DMS153 treated with DMSO at 0.1 percent for 48 hours (cell line): ENCODE data around the gene ANKRD53.
"Not testable (repeated sequence)": the region's sequence is repeated elsewhere in the genome, so short reads cannot be mapped to it uniquely, and the experiment has no call there.

ENCODE experiments used
- DNase-seq: peaks from one replicate; lab custom pipeline; 2025; ENCODE audit not compliant: unreplicated experiment; lab: John Stamatoyannopoulos, UW

Gene ANKRD53

DNA sequence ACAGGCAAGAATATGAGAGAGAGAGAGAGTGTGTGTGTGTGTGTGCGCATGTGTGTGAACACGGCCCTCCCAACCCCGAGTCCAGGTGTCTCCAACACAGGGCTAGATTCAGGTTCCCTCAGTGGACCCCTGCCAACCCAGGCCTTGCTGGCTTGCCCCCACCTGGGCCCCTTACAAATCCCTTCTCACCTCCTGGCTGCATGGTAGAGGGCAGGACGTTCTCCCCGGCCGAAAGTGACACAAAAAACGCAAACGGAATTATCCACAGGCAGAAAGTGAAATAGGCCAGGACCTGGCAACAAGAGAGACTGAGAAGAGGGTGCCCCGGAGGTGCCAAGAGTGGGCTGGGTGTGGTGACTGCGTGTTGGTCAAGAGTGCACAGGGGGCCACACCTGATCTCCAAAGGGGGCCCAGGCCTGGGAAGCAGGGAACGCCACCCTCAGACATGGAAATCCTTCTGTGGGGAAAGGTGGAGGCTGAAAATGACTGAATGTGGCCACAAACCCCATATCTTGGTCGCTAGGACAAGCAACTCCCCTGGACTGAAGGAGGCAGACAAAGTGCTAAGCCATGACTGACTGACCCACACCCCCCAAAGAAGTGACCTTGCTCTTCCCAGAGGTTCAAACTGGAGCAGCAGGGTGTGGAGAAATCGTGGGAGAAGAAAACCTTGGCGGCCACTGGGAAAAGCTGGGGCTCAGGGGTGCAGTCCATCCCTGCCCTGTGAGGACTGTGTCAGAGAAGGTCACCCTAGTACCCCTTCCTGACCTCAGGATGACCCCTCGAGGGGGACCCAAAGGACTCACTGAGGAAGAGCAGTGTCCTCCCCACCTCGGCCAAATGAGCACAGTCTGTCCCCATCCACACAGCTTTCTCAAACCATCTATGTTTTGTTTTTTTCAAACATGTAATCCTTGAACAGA lies 10.6 kb downstream of the ANKRD53 start:
- DNase-seq = no peak

DNA sequence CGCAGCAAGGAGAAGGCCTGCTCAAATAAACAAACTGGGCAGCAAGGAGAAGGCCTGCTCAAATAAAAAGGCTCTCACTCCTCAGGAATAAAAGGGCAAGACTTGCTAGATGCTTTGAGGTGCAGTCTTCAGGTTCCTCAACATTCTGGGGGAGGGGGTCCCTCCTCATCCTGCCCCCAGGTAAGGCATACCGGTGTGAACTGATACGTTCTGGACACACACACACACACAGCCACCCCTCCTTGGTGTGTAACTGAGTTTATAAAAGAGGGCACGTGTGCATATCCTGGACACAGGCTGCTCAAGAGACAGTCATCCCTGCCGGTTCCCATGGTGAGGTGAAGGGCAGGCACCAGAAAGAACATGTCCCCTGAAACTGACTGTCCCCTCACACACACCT lies 11.8 kb downstream of the ANKRD53 start:
- no peak for DNase-seq

DNA sequence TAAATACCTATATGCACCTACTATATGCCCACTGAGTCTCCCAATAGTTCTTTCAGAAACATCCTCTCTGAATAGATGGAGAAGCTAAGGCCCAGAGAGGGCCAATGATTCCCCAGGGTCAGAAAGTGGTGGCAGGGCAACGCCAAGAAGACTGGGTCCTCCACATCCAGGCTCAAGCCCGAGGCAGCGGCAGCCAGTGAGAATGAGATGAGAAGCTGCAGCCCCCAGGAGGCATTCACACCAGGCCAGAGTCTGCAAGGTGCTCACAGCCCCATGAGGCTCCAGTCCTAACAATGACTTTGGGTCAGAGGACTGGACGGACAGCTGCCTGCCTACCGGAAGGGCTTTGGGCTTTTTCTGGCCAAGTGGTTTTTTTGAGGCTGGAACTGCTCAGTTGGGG lies 12.7 kb downstream of the ANKRD53 start:
- DNase-seq = no peak

DNA sequence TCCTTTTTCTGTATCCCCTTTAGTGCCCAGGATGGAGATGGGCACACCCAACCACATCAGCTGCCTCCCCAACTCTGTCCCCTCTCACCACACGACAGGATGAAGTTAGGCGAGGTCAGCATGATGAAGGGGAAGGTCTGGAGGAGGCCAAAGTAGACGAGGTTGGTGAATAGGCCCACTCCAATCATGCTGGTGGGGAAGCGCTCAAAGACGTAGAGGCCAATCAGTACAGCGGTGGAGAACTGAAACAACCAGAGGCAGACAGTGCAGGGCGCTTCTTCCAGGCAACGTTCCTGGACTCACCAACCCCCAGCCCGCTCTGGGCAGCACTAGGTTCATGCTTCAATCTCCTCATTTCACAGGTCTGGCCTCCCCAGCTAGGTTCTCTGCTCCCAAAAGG lies 13.3 kb downstream of the ANKRD53 start:
- DNase-seq = no peak

DNA sequence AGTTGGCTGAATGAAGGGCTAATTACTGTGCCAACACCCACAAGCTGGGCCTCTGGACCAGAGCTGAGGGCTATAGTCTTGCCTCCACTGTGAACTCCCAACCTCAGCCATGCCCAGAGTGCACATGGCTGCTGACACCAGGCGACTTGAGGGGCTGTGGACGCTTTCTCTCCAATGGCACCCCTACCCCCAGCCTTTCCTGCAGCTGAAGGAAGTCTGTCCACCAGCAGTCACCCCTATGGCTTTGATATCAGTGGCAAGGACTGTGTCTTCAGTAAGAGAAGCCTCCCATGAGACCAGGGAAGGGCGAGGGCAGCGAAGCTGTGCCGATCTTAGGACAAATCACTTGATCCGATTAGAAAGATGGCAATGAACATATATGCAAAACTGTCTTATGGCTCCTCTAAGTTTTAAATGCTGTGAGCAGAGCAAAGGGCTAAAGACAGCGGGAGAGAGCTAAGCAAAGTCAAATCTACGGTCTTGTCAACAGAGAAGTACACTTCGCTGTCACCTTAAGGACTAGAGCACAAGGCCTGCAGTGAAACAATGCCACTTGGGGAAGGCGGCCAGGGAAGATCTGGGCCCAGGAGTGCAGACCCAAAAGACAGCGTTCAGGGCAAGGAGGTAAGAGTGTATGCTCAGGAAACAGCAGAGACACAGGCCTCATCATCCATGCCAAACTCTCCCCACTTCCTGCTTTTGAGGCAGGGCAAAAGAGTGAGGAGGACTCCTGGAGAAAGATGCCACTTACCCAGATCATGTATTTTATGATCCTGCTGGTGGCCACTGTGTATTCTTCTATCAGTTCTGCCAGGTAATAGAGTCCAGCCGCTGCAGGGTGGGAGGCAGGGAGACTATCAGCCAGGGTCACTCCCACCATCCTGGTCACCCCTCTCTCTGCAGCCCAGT lies 14.8 kb downstream of the ANKRD53 start:
- DNase-seq = no peak

DNA sequence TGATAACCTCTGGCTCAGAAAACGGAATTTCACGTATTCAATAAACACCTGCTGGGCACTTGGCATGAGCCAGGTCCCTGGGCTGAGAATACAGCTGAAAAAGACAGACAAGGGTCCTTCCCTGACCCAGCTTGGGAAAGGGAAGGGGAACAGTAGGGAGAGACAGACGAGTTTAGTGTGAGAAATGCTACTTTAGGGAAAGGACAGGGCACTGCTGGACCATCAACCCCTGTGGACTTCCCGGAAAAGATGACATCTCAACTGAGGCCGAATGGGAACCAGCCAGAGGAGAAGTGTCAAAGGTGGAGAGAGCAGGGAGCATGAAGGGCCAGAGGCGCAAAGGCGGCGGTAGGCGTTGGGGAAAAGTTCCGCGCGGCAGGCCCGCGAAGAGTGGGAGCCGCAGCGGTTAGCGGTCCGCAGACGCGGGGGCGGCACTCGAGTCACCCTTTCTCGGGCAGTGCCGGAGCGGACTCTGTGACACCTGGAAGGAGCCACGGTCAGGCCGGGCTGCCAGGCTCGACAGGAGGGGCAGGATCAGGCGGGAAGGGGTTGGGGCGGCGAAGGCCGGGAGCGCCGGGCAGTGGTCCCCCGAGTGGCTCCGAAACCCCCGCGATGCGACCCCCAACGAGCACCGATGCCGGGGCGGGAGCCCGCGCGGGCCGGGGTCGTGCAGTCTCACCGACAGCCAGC lies 15.7 kb downstream of the ANKRD53 start:
- DNase-seq = no peak

DNA sequence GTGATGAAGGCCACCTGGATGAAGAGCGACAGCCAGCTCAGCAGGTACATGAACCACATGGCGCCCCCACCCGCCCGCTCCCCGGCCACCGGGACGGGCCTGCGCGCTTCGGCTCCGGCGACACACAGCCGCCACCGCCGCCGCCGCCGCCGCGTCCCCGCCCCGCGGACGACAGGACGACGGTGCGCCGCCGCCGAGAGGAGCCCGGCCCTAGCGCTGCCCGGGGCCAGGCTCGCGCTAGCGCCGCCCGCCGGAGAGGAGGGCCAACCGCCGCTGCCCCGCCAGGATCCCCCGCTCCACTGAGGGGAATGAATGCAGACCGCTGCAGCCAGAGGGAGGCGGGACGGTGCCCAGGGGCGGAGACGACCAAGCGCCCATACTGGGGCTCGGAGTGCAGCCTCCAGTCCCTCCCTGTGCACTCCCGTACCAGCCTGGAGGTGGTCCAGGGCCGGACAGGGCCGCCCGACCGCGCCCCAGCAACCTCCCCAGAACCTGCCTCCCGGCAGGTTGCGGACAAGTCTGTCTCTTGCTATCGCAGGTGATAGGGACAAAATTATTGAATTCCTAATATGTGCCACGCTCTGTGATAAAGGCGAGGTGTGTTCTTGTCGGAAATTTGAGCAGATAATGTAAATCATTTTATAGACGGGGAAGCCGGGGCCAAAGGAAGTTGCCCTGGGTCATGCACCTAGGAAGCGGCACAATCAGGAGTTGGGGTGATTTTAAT lies 16.4 kb downstream of the ANKRD53 start, which contains the start of gene TEX261:
TSS of gene TEX261 (minus strand) at position 175 of the 727 bp plus-strand sequence. CDS start at position 59, 116 bp downstream.
- DNase-seq = peak; percentile 85

DNA sequence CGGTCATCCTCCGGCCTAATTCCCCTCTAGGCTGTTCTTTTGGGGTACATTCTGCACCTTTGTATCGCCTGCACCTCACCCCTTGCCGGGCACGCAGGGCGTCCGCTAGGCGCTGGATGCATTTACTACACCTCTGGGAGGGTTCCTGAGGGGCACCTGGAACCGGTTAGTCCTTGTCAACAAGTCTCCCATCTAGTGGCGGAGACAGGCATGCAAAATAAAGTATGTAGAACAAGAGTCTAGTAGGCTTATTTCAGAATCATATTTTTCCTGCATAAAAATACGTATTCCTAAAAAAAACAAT lies 16.9 kb downstream of the ANKRD53 start:
- DNase-seq = peak; percentile 41

DNA sequence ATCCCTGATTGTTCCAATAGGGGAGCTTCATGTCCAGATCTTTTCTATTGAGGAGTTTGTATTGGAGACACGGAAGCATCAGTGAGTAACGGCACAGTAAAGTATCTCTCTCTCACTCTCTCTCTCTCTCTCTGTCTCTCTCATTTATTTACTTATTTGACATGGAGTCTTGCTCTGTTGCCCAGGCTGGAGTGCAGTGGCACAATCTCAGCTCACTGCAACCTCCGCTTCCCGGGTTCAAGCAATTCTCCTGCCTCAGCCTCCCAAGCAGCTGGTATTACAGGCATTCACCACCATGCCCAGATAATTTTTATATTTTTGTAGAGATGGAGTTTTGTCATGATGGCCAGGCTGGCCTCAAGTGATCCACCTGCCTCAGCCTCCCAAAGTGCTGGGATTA lies 20.5 kb downstream of the ANKRD53 start:
- DNase-seq = not testable (repeated sequence)

DNA sequence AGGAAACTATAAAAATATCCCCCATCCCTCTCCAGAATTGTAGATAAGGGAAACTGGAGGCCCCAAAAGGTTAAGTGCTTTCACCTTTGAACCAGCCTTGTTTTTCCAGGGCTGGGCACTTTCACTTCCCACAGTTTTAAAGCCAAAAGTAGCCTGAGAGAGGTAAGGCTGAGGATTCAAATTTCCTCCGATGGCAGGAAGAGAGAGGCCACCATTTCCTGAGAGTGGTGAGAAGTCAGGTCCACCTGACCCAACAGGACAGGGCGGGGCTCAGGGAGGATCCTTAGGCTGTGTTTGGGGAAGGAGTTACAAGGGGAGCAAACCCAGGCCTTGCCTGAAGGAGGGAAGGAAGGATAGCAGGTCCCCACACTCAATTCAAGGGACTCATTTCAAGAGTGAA lies 20.9 kb downstream of the ANKRD53 start:
- no peak for DNase-seq

DNA sequence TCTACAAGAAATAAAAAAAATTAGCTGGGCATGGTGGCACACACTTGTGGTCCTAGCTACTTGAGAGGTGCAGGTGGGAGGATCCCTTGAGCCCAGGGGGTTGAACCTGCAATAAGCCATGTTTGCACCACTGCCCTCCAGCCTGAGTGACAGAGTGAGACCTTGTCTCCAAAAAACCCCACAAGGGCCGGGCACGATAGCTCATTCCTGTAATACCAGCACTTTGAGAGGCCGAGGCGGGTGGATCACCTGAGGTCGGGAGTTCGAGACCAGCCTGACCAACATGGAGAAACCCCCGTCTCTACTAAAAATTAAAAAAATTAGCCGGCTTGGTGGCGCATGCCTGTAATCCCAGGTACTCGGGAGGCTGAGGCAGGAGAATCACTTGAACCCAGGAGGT lies 21.5 kb downstream of the ANKRD53 start:
- not testable (repeated sequence) for DNase-seq

DNA sequence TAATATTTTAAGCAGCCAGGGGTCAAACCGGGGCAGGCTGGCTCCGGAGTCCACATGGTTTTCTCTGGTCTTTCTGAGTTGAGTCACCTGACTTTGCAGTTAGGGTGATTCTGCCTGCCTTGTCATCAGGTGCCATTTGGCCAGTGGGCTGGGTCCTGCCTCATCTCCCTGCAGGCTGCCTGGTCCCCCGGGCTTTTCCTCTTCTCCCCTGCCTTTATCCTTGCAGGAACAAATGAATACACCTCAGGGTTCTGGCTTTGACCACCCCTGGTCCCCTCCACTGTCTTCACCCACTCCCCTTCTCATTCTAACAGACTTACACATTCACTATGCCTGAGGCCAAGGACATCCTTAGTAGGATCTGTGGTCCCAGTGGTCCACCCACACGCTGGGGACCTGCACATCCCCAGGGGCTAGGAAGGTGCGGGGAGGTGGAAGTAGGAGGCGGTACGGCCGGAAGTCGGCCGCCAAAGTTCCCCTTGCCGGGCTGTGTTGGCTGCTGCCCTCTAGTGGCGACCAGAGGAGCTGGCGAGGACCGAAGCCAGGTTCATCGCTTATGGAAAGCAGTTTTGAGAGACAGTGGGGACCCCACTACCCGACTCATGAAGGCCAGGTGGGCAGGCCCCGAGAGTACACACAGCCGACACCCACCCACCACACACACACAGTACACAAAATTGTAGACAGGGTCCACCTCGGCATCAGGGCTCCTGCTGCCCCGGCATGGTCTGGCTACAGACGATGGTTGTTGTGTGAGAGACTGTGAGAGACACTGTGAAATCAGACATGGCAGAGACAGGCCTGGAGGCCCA lies 22.6 kb downstream of the ANKRD53 start:
- DNase-seq = peak; percentile 14

DNA sequence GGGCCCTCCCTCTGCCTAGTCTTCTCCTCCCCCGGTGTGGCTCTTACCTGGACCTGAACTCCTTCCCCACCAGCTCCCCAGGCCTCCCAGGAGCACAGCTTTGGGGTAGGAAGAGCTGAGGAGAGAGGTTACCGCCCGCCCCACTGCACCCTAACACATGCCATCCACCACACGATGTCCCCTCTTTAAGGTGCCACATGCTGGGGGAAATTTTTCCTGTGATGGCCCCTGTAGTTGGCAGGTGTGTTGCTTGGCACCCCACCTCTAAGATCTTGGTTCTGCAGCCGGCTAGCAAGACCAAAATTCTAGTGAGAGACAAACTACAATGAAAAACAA lies 23.1 kb downstream of the ANKRD53 start:
- DNase-seq = no peak

DNA sequence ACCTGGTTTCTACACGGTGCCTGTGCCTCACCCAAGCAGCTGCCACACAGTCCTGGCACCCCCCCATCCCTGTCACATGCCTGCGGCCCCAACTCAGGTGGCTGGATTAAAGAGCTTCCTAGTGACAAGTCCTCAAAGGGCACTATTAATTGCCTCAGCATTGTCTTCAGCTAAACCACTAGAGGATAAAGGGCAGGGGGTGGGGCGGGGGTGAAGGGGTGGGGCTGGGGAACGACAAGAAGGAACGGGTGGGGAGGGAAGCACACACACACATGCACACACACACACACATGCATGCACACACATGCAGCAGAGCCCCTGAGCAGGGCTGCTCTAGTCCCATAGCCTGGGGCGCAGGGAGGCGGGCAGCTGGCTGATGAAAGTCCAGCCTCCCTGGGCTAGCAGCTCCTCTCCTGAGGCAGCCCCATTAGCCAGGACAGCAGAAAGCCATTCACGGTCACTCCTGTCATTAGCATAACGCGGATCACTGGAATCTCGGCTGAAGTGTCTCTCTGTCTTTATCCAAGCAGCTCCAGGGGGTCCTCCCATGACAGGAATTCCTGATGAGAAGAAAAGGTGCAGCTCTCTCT lies 23.6 kb downstream of the ANKRD53 start:
- no peak for DNase-seq

DNA sequence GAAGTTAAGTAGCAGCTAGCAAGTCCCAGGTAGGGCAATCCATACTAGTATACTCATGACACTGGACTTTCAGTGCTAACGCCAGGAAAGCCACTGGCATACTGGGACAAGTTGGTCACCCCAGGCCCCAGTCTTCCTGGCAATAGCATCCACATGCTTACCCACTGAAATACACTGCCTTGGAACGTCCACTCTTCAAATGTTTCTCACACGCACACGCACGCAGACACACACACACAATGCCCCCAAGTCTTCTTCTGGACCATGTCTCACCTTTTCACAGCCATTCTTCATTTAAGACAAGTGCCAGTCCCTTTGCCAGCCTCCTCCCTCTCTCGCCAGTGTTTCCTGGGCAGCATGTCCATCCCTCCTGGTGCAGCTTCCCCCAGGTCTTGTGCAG lies 25.0 kb downstream of the ANKRD53 start:
- no peak for DNase-seq

DNA sequence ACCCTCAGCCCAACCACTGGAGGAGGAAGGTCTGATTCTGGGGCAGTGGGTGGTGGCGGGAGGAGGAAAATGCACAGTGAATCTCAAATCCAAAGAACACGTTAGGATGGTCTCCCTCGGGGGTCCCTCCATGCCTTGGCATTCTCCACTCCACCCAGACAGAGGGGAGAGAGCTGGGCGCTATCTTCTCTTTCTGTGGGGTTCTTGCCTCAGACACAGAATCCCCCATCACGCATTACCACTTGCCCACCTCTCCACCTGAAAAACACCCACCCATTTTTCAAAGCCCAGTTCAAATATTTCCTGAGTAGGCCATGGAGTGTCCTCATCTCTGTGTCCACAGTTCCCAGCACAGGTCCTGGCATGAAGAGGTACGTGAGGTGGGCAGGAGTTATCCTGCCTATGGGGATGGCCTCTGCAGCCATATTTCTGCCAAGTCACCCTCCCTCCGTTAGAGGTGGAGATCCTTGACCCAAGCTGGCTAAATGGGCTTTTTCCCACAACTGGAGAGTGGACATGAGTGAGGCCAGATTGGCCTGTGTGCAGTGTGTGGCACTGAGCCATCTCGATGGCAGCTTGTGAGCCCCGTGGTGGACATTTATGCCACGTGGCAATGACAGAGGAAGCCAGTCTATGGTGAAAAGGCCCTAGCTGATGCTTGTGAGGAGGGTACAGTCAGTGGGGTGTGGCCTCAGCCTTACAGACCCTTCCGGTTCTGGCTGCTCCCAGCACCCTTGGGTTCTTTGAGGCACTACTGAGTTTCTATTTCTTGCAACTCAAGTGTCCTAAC lies 25.7 kb downstream of the ANKRD53 start:
- DNase-seq = no peak

DNA sequence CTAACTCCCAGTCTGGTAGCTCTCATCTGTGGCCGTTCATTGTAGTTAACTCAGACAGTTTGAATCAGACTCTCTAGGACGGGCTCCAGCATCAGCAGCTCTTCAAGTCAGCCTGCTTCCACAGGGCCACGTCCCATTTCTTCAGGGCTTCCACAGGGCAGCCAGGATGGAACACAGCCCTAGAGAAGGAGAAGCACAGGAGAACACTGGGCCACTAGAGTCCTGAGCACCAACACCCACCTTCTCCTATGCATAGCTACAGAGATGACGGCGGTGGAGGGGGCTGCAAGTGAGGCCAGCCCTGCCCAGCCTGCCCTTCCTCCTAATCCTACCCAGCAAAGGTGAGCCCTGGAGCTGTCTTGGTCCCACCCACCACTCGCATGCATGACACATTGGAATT lies 26.4 kb downstream of the ANKRD53 start:
- no peak for DNase-seq

DNA sequence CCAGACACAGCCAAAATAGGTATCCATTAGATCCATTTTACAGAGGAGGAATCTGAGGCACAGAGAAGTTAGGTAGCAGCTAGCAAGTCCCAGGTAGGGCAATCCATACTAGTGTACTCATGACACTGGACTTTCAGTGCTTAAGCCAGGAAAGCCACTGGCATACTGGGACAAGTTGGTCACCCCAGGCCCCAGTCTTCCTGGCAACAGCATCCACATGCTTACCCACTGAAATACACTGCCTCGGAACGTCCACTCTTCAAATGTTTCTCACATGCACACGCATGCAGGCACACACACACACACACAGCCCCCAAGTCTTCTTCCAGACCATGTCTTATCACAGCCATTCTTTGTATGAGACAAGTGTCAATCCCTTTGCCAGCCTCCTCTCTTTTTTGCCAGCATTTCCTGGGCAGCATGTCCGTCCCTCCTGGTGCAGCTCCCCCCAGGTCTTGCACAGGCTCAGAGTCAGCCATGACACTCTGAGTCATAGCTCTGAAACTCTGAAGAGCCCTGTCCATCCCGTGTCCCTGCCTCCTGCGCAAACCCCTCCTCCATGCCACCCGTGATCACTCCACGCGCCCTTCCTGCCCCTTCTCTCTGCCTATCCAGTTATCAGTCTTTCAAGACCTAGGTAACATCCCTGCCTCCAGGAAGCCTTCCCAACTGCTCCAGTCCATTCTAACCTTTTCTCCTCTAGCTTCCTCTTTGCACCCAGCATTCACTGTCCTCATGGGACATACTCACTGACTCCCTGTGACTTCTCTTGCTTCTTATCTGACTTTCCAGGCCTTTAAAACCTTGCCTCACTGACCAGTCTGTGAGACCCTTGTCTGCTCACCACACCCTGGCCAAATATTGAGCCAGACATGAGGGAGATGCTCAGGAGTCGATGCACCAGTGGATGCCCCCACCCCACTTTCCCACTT lies 27.1 kb downstream of the ANKRD53 start:
- DNase-seq = no peak
